Heart left ventricle (tissue), 13 donors: ENCODE results near the gene ITGAX.

Experiments
- CTCF ChIP-seq, 12 donors: fragments of 200-600 bp; sonication (generic) in 4 of 12; IDR thresholded peaks; one replicate each; pipeline versions ENCODE4 v1.5.0 to v1.8.0; 2018 to 2022; ENCODE audit warnings: antibody characterized with exemption in 12 of 12, mild to moderate bottlenecking in 5 of 12
- POLR2A ChIP-seq, 2 donors: fragments of 450-650 bp; IDR thresholded peaks; one replicate each; pipeline ENCODE4 v1.6.1; 2017; ENCODE audit warnings: antibody characterized with exemption in 2 of 2, mild to moderate bottlenecking in 2 of 2, moderate library complexity in 2 of 2
- donor health status: ischemic (EF 13 %, LVEDD 7.1; RV severe dilation, severe dysfunction).
- donor health status: DM: no; HTN: yes; CAD: no.
- donor health status: DM: no; HTN: no; CAD: no.
- donor health status: ischemic (EF 25% LVEDD 6.9; RV normal size, moderate dysfunction).
- donor health status: ischemic (EF 25% LVEDD 5.7; RV mildly dilated, moderate dysfunction).
- donor health status: ischemic (EF 35%, LVEDD 5.7; RV mildly dilated, moderate dysfunction).
- donor health status: nonischemic (EF 11% LVEDD 7.7; RV severe dilation, severe dysfunction).
- donor health status: DM: yes; HTN: yes; CAD: no.
- donor health status: PGD.
- donor health status: ischemic (EF 29% LVEDD 5.4; RV normal size, mild dysfunction).
- donor health status: nonischemic (EF 23%, LVEDD 6.1; RV moderate dilation, normal function).

GRCh38 chr16:31323959-31324629, 30.9 kb upstream of the ITGAX start:
- TF ChIP-seq CTCF (IDR thresholded peaks at IDR 0.05): no peak
- no peak for TF ChIP-seq POLR2A (IDR thresholded peaks at IDR 0.05)
